Prostate gland (tissue), 2 donors: ENCODE measurements around the gene SELENOM.
"Not testable (repeated sequence)": the region's sequence is repeated elsewhere in the genome, so short reads cannot be mapped to it uniquely, and the experiment has no call there.

ENCODE experiments used
- CTCF ChIP-seq, 4 experiments: fragments of 200-600 bp in 2 of 4; fragments of 450-650 bp in 2 of 4; sonication (generic) in 2 of 4; IDR thresholded peaks; 1 replicate in 3 of 4; 2 replicates in 1 of 4; pipeline ENCODE4 v1.5.1; 2016 to 2019; ENCODE audit warnings: antibody characterized with exemption in 4 of 4, mild to moderate bottlenecking in 2 of 4, moderate library complexity in 2 of 4
- POLR2A ChIP-seq: fragments of 450-650 bp; IDR thresholded peaks from one replicate; pipeline ENCODE4 v1.6.1; 2016; ENCODE audit warnings: antibody characterized with exemption, mild to moderate bottlenecking
- POLR2AphosphoS5 ChIP-seq: sonication (generic); formaldehyde crosslinking; IDR thresholded peaks from one replicate; pipeline ENCODE4 v1.6.1; 2017; ENCODE audit warnings: antibody characterized with exemption

- TF ChIP-seq CTCF (IDR thresholded peaks at IDR 0.05); POLR2AphosphoS5; POLR2A: not testable (repeated sequence)
Measured at GRCh38 chr22:31097539-31097938, 9.8 kb downstream of the SELENOM start.
